Measurements from ENCODE around the gene ETS1. TPM values are rescaled to one million over a fixed set of nuclear protein-coding genes. Genes with fewer than 3 reads are reported as not detected.

Gene ETS1
- total RNA-seq, 1 donor from 2014 or later: 62.7 TPM

DNA sequence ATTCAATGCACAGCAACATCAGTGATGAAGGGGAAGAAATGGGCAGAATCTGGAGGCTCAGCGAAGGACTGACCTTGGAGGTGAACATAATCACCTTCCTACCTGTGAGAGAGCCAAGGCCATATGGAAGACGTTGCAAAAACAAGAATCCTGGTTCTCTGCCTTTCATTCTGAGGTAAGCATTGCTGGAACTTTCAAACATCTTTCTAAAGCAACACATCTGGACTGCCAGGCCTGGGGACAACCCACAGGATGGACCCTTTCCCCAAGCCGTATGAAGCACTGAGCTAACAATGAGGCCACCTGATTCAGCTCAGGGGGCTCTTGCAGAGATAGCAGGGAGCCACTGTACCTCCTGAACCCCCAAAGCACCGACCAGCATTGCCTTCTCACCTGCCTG lies 70.5 kb downstream of the ETS1 start:
- no peak for TF ChIP-seq CTCF (IDR thresholded peaks at IDR 0.05; ENCODE audit: insufficient read depth, low read length, severe bottlenecking)
- Histone ChIP-seq H3K36me3 (ENCODE audit: control insufficient read depth, insufficient read depth, low read length) (peaks cover 2% of the 10 kb centered on the region), H3K4me3 (ENCODE audit: low read depth, low read length) (no peak overlapping the region), H3K27me3 (ENCODE audit: control insufficient read depth, insufficient read depth, low read length) (no peaks in the 10 kb centered on the region)
- DNase-seq (ENCODE audit: low read depth): no peak
- FAIRE-seq: no peak

GRCh38 chr11:128515826-128516778 lies 71.3 kb downstream of the ETS1 start:
- peaks cover 2% of the 10 kb centered on the region for H3K36me3 ChIP-seq (ENCODE audit: control insufficient read depth, insufficient read depth, low read length)
- no peak for TF ChIP-seq CTCF (IDR thresholded peaks at IDR 0.05; ENCODE audit: insufficient read depth, low read length, severe bottlenecking)
- FAIRE-seq: no peak
- H3K4me3 ChIP-seq (ENCODE audit: low read depth, low read length): no peak overlapping the region
- no peak for DNase-seq (ENCODE audit: low read depth)
- H3K27me3 ChIP-seq (ENCODE audit: control insufficient read depth, insufficient read depth, low read length): no peaks in the 10 kb centered on the region

DNA sequence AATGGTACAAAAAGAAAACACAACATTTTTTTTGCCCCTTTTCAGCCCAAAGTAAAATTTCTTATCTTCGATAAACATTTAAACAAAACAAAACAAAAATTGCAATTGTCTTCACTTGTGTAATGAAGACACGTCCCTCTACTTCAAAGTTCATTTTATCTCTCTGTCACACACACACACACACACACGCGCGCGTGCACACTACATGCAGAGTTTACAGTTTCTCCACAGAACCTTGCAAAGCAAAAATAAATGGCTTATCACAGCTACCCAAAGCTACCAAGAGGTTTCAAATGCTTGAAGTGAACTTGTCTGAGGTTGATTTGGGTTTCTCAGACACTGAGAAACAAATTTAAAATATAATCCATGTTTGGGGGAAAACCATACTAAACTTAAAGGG lies 72.3 kb downstream of the ETS1 start:
- FAIRE-seq (no peak), DNase-seq (ENCODE audit: low read depth) (no peak)
- no peak for TF ChIP-seq CTCF (IDR thresholded peaks at IDR 0.05; ENCODE audit: insufficient read depth, low read length, severe bottlenecking)
- Histone ChIP-seq H3K36me3 (ENCODE audit: control insufficient read depth, insufficient read depth, low read length) (peaks cover 2% of the 10 kb centered on the region), H3K4me3 (ENCODE audit: low read depth, low read length) (no peak overlapping the region), H3K27me3 (ENCODE audit: control insufficient read depth, insufficient read depth, low read length) (no peaks in the 10 kb centered on the region)

GRCh38 chr11:128513915-128514681 lies 73.3 kb downstream of the ETS1 start:
- DNase-seq (ENCODE audit: low read depth): no peak
- Histone ChIP-seq H3K4me3 (ENCODE audit: low read depth, low read length) (no peak overlapping the region), H3K27me3 (ENCODE audit: control insufficient read depth, insufficient read depth, low read length) (no peaks in the 10 kb centered on the region), H3K36me3 (ENCODE audit: control insufficient read depth, insufficient read depth, low read length) (peaks cover 2% of the 10 kb centered on the region)
- no peak for TF ChIP-seq CTCF (IDR thresholded peaks at IDR 0.05; ENCODE audit: insufficient read depth, low read length, severe bottlenecking)
- FAIRE-seq: no peak

GRCh38 chr11:128512474-128512996 lies 74.8 kb downstream of the ETS1 start:
- Histone ChIP-seq H3K4me3 (ENCODE audit: low read depth, low read length) (no peak overlapping the region), H3K27me3 (ENCODE audit: control insufficient read depth, insufficient read depth, low read length) (no peaks in the 10 kb centered on the region), H3K36me3 (ENCODE audit: control insufficient read depth, insufficient read depth, low read length) (peaks cover 2% of the 10 kb centered on the region)
- FAIRE-seq (no peak), DNase-seq (ENCODE audit: low read depth) (no peak)
- TF ChIP-seq CTCF (IDR thresholded peaks at IDR 0.05; ENCODE audit: insufficient read depth, low read length, severe bottlenecking): no peak

All from bronchial epithelial cell (primary cell).